ENCODE measurements around the gene CDC42EP4. TPM values are rescaled to one million over a fixed set of nuclear protein-coding genes. Genes with fewer than 3 reads are reported as not detected.
A peak's percentile ranks its signal among the peaks of the same experiment; 100 is the strongest.
"Not testable (repeated sequence)": the region's sequence is repeated elsewhere in the genome, so short reads cannot be mapped to it uniquely, and the experiment has no call there.

Gene CDC42EP4
- total RNA-seq, 1 experiment from 2014 or later, result 12.9 TPM

DNA sequence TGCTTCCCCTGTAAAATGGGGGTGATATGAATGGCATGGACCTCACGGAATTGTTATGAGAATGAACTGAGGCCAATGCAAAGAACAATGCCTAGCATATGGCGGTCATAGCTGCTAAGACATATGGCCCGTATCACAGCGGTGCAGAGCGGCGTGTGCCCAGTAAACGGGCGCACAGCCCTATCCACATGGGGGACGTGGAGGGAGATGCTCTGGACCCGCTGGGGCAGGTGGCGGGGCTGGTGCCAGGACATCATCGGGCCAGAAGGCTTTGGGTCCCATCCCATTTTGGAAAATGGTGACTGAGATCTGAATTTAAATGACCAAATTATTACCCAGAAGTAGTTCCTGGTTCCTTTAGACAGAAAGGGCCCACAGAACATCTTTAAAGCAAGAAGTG lies 31.6 kb downstream of the CDC42EP4 start:
- DNase-seq (ENCODE audit: low read depth), result no peak

GRCh38 chr17:73279704-73280103 lies 32.1 kb downstream of the CDC42EP4 start:
- no peak for DNase-seq (ENCODE audit: low read depth)

DNA sequence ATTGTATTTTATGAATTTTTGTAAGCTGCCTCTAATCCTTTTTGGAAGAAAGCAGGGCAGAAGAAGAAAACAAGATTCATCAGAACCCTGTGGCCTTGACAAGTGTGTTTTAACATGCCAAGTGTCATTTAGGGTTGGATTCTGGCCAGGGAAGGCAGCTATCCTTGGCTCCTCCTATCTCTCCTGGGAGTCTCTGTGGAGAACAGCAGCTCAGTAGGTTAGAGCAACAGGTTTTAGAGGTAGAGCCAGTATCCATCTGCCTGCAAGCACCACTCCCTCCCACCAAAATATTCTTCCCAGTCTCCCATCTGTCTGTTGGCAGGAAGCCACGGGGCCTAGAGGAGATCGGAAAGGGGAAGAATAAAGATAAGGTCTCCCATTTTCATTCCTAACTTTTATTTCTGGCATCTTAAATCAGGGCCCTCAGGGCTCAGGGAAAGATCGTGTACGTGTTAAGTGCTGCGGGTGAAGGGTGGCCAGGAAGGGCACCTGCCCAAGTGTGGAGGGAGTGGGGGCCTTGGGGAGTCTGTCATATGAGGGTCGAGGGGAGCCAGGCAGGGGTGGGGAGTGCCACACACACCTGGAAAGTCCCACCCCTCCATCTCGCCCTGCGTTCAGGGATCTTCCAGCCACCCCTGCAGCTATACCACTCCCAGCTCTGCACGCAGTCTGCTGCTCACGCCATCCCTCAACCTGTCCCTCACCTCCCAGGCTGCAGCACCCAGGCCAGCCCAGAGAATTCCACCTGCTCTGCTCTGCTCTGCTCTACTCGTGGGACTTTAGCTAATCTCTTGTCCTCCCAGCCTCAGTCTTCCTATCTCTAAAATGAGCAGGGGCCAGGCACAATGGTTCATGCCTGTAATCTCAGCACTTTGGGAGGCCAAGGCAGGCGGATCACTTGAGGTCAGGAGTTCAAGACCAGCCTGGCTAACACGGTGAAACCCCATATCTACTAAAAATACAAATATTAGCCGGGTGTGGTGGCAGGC lies 33.0 kb downstream of the CDC42EP4 start:
- no peak for DNase-seq (ENCODE audit: low read depth)

- DNase-seq (ENCODE audit: low read depth), result no peak
Measured at GRCh38 chr17:73278049-73278464, 33.7 kb downstream of the CDC42EP4 start.

DNA sequence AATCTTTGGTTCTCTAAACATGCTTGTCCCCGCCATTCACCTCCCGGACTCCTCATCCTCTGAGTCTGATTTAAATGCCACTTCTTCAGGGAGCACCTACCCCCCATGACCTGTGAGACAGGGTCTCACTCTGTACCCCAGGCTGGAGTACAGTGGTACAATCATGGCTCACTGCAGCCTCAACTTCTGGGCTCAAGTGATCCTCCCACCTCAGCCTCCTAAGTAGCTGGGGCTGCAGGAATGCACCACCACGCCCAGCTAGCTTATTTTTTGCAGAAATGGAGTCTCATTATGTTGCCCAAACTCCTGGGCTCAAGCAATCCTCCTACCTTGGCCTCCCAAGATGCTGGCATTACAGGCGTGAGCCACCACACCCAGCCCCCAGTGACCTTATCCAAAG lies 37.3 kb downstream of the CDC42EP4 start:
- DNase-seq (ENCODE audit: low read depth), result no peak

DNA sequence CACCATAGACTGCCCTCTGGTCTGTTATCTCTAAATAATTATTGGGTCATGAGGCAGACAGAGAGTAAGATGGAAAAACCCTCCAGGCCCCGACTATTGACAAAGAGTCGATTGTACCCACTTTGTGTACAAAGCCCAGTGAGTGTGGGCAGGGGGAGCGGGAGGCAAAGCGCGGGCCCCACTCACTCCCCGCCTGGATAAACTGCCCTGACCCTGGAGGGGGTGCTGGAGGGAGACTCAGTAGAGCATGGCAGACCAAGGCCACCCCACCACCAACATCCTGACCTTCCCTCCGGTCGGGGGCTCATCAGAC lies 38.9 kb downstream of the CDC42EP4 start:
- no peak for DNase-seq (ENCODE audit: low read depth)

DNA sequence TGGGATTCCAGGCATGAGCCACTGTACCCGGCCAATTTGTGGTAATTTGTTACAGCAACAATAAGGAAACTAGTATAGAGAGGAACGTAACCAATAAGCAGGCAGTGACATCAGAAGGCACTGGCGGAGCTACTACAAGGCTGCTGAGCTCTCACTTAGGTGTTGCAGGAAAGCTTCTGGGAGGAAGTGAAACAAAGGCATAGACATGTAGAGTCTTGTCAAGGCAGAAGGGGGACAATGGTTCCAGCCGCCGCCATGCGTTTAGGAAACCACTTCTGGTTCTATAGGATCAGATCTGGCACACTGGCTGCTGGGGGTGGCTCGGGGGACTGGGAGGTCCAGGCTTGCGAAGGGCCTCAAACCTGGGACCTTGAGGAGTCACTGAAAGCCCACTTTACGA lies 40.7 kb downstream of the CDC42EP4 start:
- no peak for DNase-seq (ENCODE audit: low read depth)

DNA sequence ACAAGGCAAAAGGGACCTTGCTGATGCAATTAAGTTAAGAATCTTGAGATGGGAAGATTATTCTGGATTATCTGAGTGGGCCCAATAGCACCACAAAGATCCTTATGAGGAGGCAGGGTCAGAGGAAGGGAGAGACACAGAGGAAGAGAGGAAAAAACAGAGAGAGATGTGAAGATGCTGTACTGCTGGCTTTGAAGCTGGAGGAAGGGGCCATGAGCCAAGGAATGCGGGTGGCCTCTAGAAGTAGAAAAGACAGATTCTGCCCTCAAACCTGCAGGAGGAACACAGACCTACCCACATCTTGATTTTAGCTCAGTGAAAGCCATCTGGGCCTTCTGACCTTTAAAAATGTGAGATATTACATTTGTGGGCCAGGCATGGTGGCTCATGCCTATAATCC lies 42.0 kb downstream of the CDC42EP4 start:
- DNase-seq (ENCODE audit: low read depth), result no peak

- no peak for DNase-seq (ENCODE audit: low read depth)
Measured at GRCh38 chr17:73269329-73269615, 42.5 kb downstream of the CDC42EP4 start.

- no peak for DNase-seq (ENCODE audit: low read depth)
Measured at GRCh38 chr17:73268582-73269328, 43.0 kb downstream of the CDC42EP4 start.

DNA sequence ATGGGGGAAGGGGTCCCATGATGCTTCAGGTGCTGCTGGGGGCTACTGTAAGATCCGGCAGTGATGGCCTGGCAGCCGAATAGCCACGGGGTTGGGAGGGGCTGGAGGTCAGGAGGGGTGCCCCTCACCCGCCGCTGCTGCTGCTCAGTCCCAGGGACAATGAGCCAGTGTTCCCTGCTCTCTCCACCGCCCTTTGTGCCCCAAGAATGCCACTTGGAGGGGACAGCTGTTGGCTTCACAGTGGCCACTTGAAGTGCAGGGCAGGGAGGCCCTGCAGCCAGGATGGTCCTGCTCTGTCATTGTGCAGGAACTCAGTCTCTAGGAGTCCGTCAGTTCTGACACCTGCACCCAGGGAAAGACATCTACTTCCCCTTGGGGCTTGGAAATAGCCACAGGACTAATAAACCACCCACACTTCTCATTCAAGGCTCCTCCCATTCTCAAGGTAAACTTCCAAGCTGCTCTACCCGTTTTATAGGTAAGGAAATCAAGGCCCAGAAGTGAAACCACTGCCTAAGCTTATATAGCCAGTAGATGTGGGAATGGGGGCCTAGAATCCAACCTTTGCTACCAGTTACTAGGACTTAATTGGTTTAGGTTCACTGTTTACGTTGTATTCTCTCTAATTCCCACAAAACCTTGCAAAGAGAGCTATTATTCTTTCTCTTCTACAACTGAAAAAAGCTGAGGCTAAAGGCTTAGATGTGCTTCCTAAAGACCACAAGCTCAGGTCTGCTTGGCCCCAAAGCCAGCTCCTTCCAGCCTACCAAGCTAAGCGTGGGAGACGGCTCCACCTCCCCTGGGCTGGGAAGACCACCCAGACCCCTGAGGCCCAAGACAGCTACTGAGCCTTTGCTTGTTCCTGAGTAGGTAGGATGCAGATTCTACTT lies 43.9 kb downstream of the CDC42EP4 start:
- no peak for DNase-seq (ENCODE audit: low read depth)

DNA sequence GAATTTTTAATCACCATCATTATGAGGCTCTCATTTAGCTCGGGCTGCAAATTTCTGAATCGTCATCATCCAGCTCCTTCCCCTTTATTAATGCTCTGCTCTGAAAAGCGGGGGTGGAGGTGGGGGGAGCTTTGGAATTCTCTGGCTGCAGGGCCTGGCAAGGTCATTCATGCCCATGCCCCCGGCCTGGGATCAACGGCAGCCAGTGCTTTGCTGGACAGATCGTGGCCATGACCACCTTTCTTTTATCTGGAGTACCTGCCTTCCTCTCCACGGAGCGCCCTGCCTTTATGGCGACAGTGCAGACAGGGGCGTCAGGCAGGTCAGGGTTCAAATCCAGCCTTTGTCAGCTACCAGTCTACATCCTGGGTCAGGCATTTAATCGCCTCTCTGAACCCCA lies 45.0 kb downstream of the CDC42EP4 start:
- DNase-seq (ENCODE audit: low read depth), result no peak

- no peak for DNase-seq (ENCODE audit: low read depth)
Measured at GRCh38 chr17:73265646-73266640, 45.9 kb downstream of the CDC42EP4 start.

GRCh38 chr17:73264448-73264847 lies 47.4 kb downstream of the CDC42EP4 start:
- not testable (repeated sequence) for DNase-seq (ENCODE audit: low read depth)

GRCh38 chr17:73262676-73263642 lies 48.8 kb downstream of the CDC42EP4 start:
- no peak for DNase-seq (ENCODE audit: low read depth)

GRCh38 chr17:73261952-73262675 lies 49.7 kb downstream of the CDC42EP4 start:
- DNase-seq (ENCODE audit: low read depth), result peak; percentile 22

DNA sequence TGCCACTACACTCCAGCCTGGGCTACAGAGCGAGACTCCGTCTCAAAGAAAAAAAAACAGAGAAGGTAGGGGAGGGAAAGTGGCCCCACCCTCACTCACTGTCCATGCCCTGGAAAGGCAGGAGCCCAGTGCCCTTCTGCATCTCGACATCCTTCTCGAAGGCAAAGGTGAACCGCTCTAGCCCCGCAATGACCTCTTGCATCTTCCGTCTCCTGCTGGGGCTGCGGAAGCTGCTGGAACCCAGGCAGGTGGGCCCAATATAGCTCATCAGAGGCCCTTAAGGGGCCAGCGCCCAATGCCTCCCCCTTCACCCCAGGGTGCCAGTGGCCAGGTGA lies 50.2 kb downstream of the CDC42EP4 start, which contains the start of gene CPSF4L:
Gene CPSF4L, minus strand, starts transcription at position 264 of the 335 bp plus-strand sequence. Its CDS starts 62 bp downstream, at position 202.
- DNase-seq (ENCODE audit: low read depth), result no peak

DNA sequence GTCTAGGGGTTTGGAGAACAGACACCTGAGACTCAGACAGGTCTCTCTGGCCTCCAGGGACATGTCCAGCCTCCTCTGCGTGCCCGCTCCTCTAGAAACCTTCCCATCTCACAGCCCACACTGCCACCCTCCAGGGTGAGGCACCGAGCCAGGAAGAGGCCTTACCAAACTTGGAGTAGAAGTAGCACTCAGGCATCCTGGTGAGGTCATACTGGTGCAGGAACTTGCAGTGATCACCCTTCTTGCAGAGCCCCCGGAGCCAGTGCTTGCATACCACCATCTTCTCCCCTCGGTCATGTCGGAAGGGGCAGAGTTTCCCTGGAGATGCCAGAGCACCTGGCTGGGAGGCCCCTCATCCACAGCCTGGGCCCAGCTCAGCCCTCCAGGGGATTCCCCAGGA lies 54.3 kb downstream of the CDC42EP4 start:
- DNase-seq (ENCODE audit: low read depth), result no peak

DNA sequence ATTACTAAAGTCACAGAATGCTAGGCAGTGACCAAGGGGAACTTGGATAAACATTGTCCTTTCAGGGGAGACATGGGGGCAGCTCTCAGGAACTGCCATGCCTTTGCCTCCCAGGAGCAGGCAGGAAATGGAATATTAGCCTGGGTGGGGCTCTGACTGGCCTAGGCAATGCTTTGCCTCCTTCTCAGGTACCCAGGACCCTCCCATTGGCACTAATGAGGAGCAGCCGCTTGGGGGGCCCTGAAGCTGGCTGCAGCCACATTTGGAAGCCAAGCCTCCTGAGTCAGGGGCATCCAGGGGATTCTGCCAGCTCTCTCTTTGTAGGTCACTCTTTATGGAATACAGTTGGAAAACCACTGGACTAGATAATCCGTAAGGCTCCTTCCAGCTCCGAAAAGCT lies 55.6 kb downstream of the CDC42EP4 start:
- no peak for DNase-seq (ENCODE audit: low read depth)

Measured in RPMI7951 (cell line).